NCI-H2171 treated with DMSO at 0.1 percent for 48 hours (cell line): ENCODE results near the gene PFDN1.

Source experiments
- DNase-seq: peaks from one replicate; lab custom pipeline; 2025; lab: John Stamatoyannopoulos, UW

Gene PFDN1

GRCh38 chr5:140296289-140296688, 6.6 kb downstream of the PFDN1 start:
- no peak for DNase-seq

- peak; percentile 0 for DNase-seq
These were observed 7.5 kb downstream of the PFDN1 start for GRCh38 chr5:140295414-140295813.

- DNase-seq = no peak
These were observed 8.1 kb downstream of the PFDN1 start for GRCh38 chr5:140294753-140295152.

- DNase-seq = no peak
These were observed 9.1 kb downstream of the PFDN1 start for GRCh38 chr5:140293849-140294100.

- no peak for DNase-seq
These were observed 9.6 kb downstream of the PFDN1 start for GRCh38 chr5:140293091-140293848.

- DNase-seq = no peak
These were observed 10.5 kb downstream of the PFDN1 start for GRCh38 chr5:140292212-140293036.

- DNase-seq = no peak
These were observed 14.9 kb downstream of the PFDN1 start for GRCh38 chr5:140287801-140288521.

- no peak for DNase-seq
These were observed 16.5 kb downstream of the PFDN1 start for GRCh38 chr5:140286424-140286823.

GRCh38 chr5:140284013-140284412, 18.9 kb downstream of the PFDN1 start:
- no peak for DNase-seq

- no peak for DNase-seq
These were observed 20.6 kb downstream of the PFDN1 start for GRCh38 chr5:140282266-140282665.

- no peak for DNase-seq
These were observed 27.1 kb downstream of the PFDN1 start for GRCh38 chr5:140275837-140276236.

GRCh38 chr5:140273401-140273877, 29.5 kb downstream of the PFDN1 start:
- no peak for DNase-seq

GRCh38 chr5:140270008-140270407, 32.9 kb downstream of the PFDN1 start:
- no peak for DNase-seq

GRCh38 chr5:140267559-140268018, 35.3 kb downstream of the PFDN1 start:
- DNase-seq = no peak

GRCh38 chr5:140267201-140267540, 35.7 kb downstream of the PFDN1 start:
- DNase-seq = no peak

GRCh38 chr5:140266471-140267200, 36.3 kb downstream of the PFDN1 start:
- DNase-seq = no peak

- DNase-seq = no peak
These were observed 37.1 kb downstream of the PFDN1 start for GRCh38 chr5:140265845-140266244.

- no peak for DNase-seq
These were observed 40.1 kb downstream of the PFDN1 start for GRCh38 chr5:140262839-140263238.

- DNase-seq = no peak
These were observed 40.7 kb downstream of the PFDN1 start for GRCh38 chr5:140262221-140262620.

GRCh38 chr5:140261403-140262171, 41.3 kb downstream of the PFDN1 start:
- no peak for DNase-seq

- no peak for DNase-seq
These were observed 42.7 kb downstream of the PFDN1 start for GRCh38 chr5:140260089-140260656.
